ENCODE results near the gene CUTC.
A peak's percentile ranks its signal among the peaks of the same experiment; 100 is the strongest.
"Not testable (repeated sequence)": the region's sequence is repeated elsewhere in the genome, so short reads cannot be mapped to it uniquely, and the experiment has no call there.

CUTC gene

GRCh38 chr10:99743841-99744240, 11.8 kb downstream of the CUTC start:
- DNase-seq: no peak

DNA sequence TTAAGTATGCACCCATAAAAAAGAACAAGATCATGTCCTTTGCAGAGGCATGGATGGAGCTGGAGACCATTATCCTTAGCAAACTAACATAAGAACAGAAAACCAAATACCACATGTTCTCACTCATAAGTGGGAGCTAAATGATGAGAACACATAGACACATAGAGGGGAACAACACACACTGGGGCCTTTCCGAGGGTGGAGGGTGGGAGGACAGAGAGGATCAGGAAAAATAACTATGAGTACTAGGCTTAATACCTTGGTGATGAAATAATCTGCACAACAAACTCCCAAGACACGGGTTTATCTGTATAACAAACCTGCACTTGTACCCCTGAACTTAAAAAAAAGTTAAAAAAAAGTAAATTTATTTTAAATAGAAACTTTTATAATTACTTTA, 14.1 kb downstream of the CUTC start:
- not testable (repeated sequence) for DNase-seq

GRCh38 chr10:99748823-99749451, 16.9 kb downstream of the CUTC start:
- no peak for DNase-seq

DNA sequence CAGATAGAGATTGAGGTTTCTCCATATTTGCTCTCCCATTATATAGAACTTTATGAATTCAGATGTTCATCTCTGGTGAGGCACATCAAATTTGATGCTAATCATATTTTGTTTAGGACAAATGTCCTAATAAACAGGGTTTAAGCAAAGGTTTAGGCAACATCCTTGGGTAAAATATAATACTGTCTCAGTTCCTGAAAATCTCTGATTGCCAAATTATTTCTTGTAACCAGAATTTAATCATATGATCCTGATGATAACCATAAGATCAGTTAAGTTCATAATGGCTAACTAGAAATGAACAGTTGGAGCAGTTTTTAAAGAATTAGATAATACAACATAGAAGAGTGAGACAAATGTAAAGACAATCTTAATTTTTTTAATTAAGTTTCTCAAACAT, 18.6 kb downstream of the CUTC start:
- DNase-seq: no peak

DNA sequence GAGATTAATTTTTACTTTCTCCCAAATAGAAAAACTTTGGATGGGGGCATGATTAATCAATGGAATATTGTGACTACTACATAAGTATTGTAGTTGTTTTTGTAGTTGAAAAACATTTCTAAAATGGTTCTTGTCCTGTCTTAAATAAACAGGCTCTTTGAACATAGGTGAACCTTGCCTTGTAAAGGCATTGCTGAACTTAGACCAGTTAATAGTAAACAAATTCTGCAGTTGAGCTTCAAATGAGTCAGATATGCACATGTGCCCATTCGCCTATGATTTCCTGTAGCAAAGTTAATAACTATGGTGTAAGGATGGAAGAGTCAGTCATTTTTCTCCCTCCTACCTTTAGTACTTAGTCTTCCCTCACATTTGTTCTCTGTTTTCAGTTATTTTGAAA, 22.6 kb downstream of the CUTC start:
- DNase-seq: no peak

DNA sequence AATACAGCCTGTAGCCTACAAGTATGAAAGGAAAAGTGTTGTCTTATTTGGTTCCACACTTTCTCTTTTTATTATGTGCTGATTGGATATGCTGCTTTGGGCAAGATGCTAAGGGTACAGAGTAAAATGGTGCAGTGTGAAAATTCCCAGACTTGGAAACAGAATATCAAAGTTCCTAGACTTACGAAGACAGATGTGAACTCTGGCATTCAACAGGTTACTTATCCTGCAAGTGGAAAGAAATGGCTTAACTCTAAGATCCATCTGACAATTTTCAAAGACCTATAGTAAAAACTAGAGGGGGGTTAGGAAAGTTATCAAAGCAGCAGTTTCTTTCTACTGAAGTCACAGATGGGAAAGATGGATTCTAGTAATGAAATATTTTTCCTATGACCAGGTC, 24.1 kb downstream of the CUTC start:
- no peak for DNase-seq

DNA sequence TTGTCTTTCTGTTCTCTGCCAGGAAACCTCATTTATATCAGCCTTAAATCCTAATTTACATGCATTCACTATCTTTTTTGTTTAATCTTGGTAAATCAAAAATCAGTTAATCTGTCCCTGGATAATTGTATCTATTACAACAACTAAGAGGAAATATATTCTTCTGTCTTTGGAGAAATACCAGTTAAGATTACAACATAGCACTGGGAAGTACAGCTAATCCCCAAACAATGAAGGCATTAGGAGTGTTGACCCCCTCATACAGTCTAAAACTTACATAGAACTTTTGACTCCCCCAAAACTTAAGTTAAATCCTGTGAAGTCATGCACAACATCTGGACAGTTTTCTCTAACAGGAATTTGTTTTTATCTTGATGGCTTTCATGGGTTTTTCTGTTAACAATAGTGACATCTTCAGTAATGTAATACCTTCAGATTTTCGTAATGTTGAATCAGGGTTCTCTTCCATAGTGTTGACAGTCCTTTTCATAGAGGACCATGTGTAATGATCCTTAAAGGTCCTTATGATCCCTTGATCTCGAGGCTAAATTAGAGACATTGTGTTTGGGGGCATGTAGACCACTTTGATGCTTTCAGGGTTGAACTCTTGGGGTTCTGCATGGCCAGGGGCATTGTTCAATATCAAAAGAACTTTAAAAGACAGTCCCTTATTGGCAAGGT, 26.3 kb downstream of the CUTC start:
- no peak for DNase-seq

DNA sequence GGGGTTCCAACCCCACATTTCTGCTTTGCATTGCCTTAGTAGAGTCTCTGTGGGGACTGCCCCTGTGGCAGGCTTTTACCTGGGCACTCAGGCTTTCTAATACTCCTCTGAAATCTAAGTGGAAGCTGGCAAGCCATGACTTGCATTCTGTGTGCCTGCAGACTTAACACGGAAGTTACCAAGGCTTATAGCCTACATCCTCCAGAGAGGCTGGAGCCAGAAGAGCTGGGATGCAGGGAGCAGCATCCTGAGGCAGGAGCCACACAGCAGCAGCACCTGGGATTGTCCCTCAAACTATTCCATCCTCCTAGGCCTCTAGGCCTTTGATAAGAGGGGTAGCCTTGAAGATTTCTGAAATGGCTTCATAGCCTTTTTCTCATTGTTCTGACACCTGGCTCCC, 28.3 kb downstream of the CUTC start:
- DNase-seq: no peak

DNA sequence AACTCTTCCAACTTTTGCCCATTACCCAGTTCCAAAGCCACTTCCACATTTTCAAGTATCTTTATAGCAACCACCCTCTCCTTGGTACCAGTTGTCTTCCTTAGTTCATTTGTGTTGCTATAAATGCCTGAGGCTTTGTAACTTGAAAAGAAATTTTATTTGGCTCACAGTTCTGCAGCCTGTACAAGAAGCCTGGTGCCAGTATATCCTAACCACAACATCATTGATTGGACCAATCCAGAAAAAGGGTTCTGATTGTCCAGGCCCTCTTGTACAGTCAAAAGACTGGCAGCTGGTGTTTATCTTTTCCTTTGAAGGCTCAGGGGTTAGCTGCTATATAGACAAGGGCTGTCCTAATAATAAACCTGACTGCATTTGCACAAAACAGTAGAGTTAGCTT, 29.3 kb downstream of the CUTC start:
- DNase-seq: no peak

DNA sequence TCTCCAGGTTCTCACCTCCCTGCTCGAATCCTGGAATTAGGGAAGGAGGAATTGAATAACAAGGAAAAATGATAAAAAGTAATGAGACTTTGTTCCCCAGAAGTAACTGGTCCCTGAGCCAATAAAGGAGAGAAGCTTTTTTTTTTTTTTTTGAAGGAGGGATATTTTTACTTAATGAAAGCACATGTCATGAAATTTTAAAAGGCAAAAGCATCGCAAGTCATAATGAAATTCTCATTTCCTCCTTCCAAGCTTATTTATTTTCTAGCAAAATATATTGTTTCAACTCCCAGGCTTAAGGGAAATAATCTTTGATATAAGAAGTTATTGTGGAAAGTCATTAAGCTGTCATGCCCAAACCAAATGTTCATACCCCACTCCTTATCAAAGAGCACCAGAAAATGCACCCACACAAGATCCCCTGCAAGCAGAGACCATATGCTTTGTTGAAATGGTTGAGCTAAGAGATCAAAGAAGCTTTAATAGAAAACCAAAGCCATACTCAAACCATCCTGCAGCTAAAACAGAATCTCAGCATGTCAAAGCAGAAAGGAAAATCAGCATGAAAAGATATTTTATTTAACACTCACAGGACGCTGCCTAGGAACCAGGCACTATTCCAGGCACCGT, 33.8 kb downstream of the CUTC start:
- DNase-seq: no peak

GRCh38 chr10:99766302-99766681, 34.3 kb downstream of the CUTC start:
- peak; percentile 9 for DNase-seq

DNA sequence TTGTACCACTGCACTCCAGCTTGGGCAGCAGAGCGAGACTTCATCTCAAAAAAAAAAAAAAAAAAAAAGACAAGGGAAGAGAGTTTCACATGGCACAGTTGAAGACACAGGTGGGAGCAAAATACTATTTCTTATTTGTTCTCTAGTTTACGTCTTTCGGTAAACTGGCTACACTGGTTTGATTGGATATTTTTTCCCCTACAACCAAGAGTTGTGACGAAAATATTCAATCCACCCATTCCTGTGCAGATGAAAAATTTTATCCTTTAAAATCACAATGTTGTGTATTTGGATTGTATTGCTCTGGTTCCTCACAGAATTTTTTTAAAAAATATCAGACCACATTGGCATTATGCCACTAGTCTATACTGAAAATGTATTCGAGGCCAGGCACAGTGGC, 35.9 kb downstream of the CUTC start:
- no peak for DNase-seq

DNA sequence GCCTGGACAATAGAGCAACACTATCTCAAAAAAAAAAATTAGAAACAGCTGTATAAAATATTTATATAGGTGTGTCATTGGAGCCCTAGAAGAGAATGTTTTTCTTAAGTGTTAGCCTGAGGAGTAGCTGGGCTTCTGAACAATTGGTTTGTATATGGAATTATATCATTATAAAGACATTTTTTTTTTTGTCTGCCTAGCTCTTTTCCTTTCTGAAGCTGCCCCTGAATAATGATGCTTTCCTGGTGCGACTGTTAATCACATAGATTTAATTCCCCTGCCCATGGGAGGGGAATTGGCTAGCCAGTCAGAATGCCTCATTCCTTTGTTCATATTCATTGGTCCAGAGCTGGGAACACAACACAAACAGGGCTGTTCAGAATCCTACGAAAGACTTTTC, 36.5 kb downstream of the CUTC start:
- DNase-seq: no peak

GRCh38 chr10:99769706-99770105, 37.7 kb downstream of the CUTC start:
- no peak for DNase-seq

- DNase-seq: no peak
These were observed 38.5 kb downstream of the CUTC start for GRCh38 chr10:99770408-99771045.

GRCh38 chr10:99775850-99776249, 43.8 kb downstream of the CUTC start:
- DNase-seq: no peak

- DNase-seq: no peak
These were observed 46.1 kb downstream of the CUTC start for GRCh38 chr10:99777918-99778714.

- DNase-seq: no peak
These were observed 47.3 kb downstream of the CUTC start for GRCh38 chr10:99779335-99779734.

GRCh38 chr10:99781734-99782429, 49.8 kb downstream of the CUTC start:
- DNase-seq: no peak

DNA sequence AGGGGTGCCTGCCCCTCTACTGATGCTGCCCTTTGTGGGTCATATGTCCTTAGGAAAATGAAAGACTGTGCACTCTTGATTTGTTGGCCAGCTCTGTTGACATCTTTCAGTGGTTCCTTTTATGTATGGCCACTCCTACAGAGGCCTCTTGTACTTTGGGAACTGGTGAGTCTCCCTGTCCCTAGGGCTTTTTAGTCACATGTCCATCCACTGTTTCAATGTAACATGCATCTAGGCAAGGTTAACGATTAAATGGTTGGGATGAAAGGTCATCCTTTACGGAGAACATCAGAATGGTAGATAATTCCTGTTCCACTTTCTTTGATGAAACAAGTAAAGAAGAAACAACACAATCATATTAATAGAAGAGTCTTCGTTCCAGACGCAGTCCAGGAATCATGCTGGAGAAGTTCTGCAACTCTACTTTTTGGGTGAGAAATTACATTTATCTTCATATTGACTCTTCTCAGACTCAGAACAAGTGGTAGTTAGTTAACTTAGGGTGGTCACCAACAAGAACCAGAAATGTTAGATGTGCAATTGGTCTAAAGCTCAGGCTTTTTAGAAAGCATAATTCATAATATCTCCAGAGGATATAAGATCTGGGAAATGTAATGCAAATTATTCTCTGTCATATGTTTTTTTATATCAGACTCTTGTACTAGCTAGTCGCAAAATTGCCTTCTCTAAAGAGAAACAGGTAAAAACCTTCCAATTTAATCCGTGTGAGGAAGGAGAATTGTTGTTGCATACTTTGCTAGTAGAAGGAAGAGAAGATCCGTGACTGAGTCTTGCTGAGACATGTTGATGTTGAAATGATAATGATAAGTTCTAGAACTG, 50.6 kb downstream of the CUTC start, which contains the start of gene ABCC2:
Gene ABCC2, plus strand, starts transcription at position 194 of the 840 bp plus-strand sequence. Its CDS starts 205 bp downstream, at position 399.
- DNase-seq: no peak

DNA sequence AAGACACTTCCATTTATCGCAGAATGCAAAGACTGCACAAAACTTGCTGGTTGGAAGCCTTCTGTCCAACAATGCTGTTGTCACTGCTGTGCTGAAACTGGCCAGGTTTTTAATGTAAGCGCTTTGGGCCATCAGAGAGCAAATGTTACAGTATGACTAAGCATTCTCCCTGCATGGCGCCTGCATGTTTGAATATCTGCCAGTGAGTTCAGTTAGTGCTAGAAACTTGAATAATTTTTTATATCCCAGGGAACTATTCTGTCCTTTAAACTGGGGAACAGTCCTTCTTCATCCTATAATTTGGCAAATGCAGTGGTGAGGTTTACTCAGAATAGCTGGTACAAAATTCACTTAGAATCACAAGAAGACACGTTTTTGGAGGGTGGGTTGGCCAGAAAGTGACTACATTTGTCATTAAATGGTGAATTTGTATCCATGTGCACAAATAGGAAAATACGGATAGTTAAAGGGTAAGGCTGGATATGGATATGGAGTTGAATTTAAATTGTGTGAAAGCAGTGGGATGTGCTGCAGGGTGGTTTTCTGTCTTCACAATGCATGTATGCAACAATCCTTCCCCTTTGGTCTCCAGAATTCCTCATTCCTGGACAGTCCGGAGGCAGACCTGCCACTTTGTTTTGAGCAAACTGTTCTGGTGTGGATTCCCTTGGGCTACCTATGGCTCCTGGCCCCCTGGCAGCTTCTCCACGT, 52.1 kb downstream of the CUTC start:
- DNase-seq: no peak
